Activated naive CD4-positive, alpha-beta T cell treated with anti-CD3 and anti-CD28 coated beads, Interleukin-2, amount 10 ng/mL, durations not matched to agents 7 days and 5 days (primary cell): ENCODE data around the gene NRIP3.
"Not testable (repeated sequence)": the region's sequence is repeated elsewhere in the genome, so short reads cannot be mapped to it uniquely, and the experiment has no call there.

ENCODE experiments used
- CTCF ChIA-PET: fragments of 350-600 bp; sonication (Branson Sonifier 250); formaldehyde crosslinking; loops from one replicate; lab custom pipeline; 2021; ENCODE audit warnings: antibody characterized with exemption; lab: Charles Lee
- DNase-seq: peaks from one replicate; pipeline ENCODE4 v3.0.0-alpha.2; 2020
- H3K27ac Mint-ChIP-seq: one replicate; pipeline ENCODE4 v1.8.0; 2021; ENCODE audit warnings: mild to moderate bottlenecking, moderate library complexity, mixed read lengths
- H3K27me3 Mint-ChIP-seq: one replicate; pipeline ENCODE4 v1.8.0; 2021; ENCODE audit warnings: mild to moderate bottlenecking, mixed read lengths
- H3K36me3 Mint-ChIP-seq: one replicate; pipeline ENCODE4 v1.8.0; 2021; ENCODE audit warnings: mixed read lengths
- H3K4me1 Mint-ChIP-seq: one replicate; pipeline ENCODE4 v1.8.0; 2021; ENCODE audit warnings: mixed read lengths
- H3K4me3 Mint-ChIP-seq: one replicate; pipeline ENCODE4 v1.8.0; 2021; ENCODE audit warnings: mild to moderate bottlenecking, moderate library complexity, mixed read lengths
- H3K9me3 Mint-ChIP-seq: one replicate; pipeline ENCODE4 v1.8.0; 2021; ENCODE audit warnings: mixed read lengths

The NRIP3 gene

GRCh38 chr11:9008011-9008550 lies 4.3 kb upstream of the NRIP3 start:
- Mint-ChIP-seq H3K27ac (no peak overlapping the region), H3K36me3 (no peaks in the 10 kb centered on the region), H3K4me3 (no peak overlapping the region), H3K9me3 (no peaks in the 10 kb centered on the region), H3K4me1 (peaks cover 11% of the 10 kb centered on the region), H3K27me3 (peaks cover 69% of the 10 kb centered on the region)
- CTCF ChIA-PET, result interaction anchor here (1.5 kb wide), 1 partner anchor 52 kb away, joined by 3 read pairs; no protein-coding TSS in a partner anchor
- no peak for DNase-seq

GRCh38 chr11:9005087-9005486 lies 1.3 kb upstream of the NRIP3 start:
- CTCF ChIA-PET, result interaction anchor here (2.7 kb wide), 1 partner anchor 10 kb away, joined by 16 read pairs; no protein-coding TSS in a partner anchor
- H3K36me3 Mint-ChIP-seq, result peaks cover 1% of the 10 kb centered on the region
- no peak overlapping the region for H3K27ac Mint-ChIP-seq
- H3K9me3 Mint-ChIP-seq, result no peaks in the 10 kb centered on the region
- no peak for DNase-seq
- peaks cover 84% of the 10 kb centered on the region for H3K27me3 Mint-ChIP-seq
- H3K4me3 Mint-ChIP-seq, result peak overlapping the region; percentile 39
- H3K4me1 Mint-ChIP-seq, result peaks cover 22% of the 10 kb centered on the region

- Mint-ChIP-seq H3K9me3 (no peaks in the 10 kb centered on the region), H3K4me1 (peaks cover 22% of the 10 kb centered on the region), H3K27me3 (peaks cover 86% of the 10 kb centered on the region), H3K36me3 (peaks cover 1% of the 10 kb centered on the region), H3K27ac (no peak overlapping the region), H3K4me3 (peak overlapping the region; percentile 39)
- CTCF ChIA-PET, result no interaction called here
- peak; percentile 44 for DNase-seq
These were observed 554 bp upstream of the NRIP3 start for GRCh38 chr11:9004183-9004926.

GRCh38 chr11:9002920-9003572 lies 755 bp downstream of the NRIP3 start:
- H3K27ac Mint-ChIP-seq, result no peak overlapping the region
- no peaks in the 10 kb centered on the region for H3K9me3 Mint-ChIP-seq
- H3K36me3 Mint-ChIP-seq, result peaks cover 1% of the 10 kb centered on the region
- H3K27me3 Mint-ChIP-seq, result peaks cover 76% of the 10 kb centered on the region
- peak overlapping the region; percentile 73 for H3K4me3 Mint-ChIP-seq
- H3K4me1 Mint-ChIP-seq, result peaks cover 22% of the 10 kb centered on the region
- CTCF ChIA-PET, result no interaction called here
- no peak for DNase-seq

- DNase-seq, result no peak
- peaks cover 1% of the 10 kb centered on the region for H3K36me3 Mint-ChIP-seq
- peaks cover 22% of the 10 kb centered on the region for H3K4me1 Mint-ChIP-seq
- no peaks in the 10 kb centered on the region for H3K9me3 Mint-ChIP-seq
- no peak overlapping the region for H3K27ac Mint-ChIP-seq
- H3K27me3 Mint-ChIP-seq, result peaks cover 63% of the 10 kb centered on the region
- CTCF ChIA-PET, result no interaction called here
- H3K4me3 Mint-ChIP-seq, result no peak overlapping the region
These were observed 2.1 kb downstream of the NRIP3 start for GRCh38 chr11:9001736-9002135.

GRCh38 chr11:8998017-8998416 lies 5.8 kb downstream of the NRIP3 start:
- Mint-ChIP-seq H3K9me3 (no peaks in the 10 kb centered on the region), H3K27me3 (peaks cover 31% of the 10 kb centered on the region), H3K4me3 (no peak overlapping the region), H3K4me1 (peaks cover 11% of the 10 kb centered on the region), H3K36me3 (peaks cover 1% of the 10 kb centered on the region), H3K27ac (no peak overlapping the region)
- no peak for DNase-seq
- CTCF ChIA-PET, result interaction anchor here (0.8 to 1.5 kb wide), 6 partner anchors 10 to 140 kb away, joined by 3 to 5 read pairs (median 4); no protein-coding TSS in a partner anchor

GRCh38 chr11:8997451-8997850 lies 6.3 kb downstream of the NRIP3 start:
- H3K4me3 Mint-ChIP-seq, result no peak overlapping the region
- CTCF ChIA-PET, result interaction anchor here (0.8 to 1.5 kb wide), 6 partner anchors 9 to 141 kb away, joined by 3 to 5 read pairs (median 4); no protein-coding TSS in a partner anchor
- no peak overlapping the region for H3K27ac Mint-ChIP-seq
- no peaks in the 10 kb centered on the region for H3K9me3 Mint-ChIP-seq
- peaks cover 30% of the 10 kb centered on the region for H3K27me3 Mint-ChIP-seq
- H3K4me1 Mint-ChIP-seq, result peaks cover 6% of the 10 kb centered on the region
- DNase-seq, result no peak
- H3K36me3 Mint-ChIP-seq, result peaks cover 1% of the 10 kb centered on the region

- Mint-ChIP-seq H3K4me3 (no peak overlapping the region), H3K4me1 (peaks cover 5% of the 10 kb centered on the region), H3K27ac (no peak overlapping the region), H3K9me3 (no peaks in the 10 kb centered on the region), H3K27me3 (peaks cover 19% of the 10 kb centered on the region), H3K36me3 (no peaks in the 10 kb centered on the region)
- CTCF ChIA-PET, result interaction anchor here (0.6 kb wide), 1 partner anchor 29 kb away, joined by 3 read pairs; no protein-coding TSS in a partner anchor
- DNase-seq, result no peak
These were observed 14.3 kb downstream of the NRIP3 start for GRCh38 chr11:8989453-8989852.

- CTCF ChIA-PET, result interaction anchor here (1.3 to 1.5 kb wide), 2 partner anchors 9 to 12 kb away, joined by 3 to 5 read pairs; no protein-coding TSS in a partner anchor
- no peak for DNase-seq
- peaks cover 17% of the 10 kb centered on the region for H3K27me3 Mint-ChIP-seq
- H3K36me3 Mint-ChIP-seq, result no peaks in the 10 kb centered on the region
- peaks cover 5% of the 10 kb centered on the region for H3K4me1 Mint-ChIP-seq
- H3K4me3 Mint-ChIP-seq, result no peak overlapping the region
- no peak overlapping the region for H3K27ac Mint-ChIP-seq
- no peaks in the 10 kb centered on the region for H3K9me3 Mint-ChIP-seq
These were observed 15.2 kb downstream of the NRIP3 start for GRCh38 chr11:8988329-8989234.

- H3K36me3 Mint-ChIP-seq, result no peaks in the 10 kb centered on the region
- H3K4me1 Mint-ChIP-seq, result peaks cover 5% of the 10 kb centered on the region
- no peak for DNase-seq
These were observed 16.4 kb downstream of the NRIP3 start for GRCh38 chr11:8987446-8987845.

GRCh38 chr11:8986772-8987171 lies 17.0 kb downstream of the NRIP3 start:
- CTCF ChIA-PET, result interaction anchor here (0.8 to 1.6 kb wide), 4 partner anchors 11 to 520 kb away, joined by 3 to 4 read pairs (median 3); no protein-coding TSS in a partner anchor
- H3K27me3 Mint-ChIP-seq, H3K4me1 Mint-ChIP-seq, DNase-seq, H3K9me3 Mint-ChIP-seq, H3K36me3 Mint-ChIP-seq, H3K4me3 Mint-ChIP-seq, H3K27ac Mint-ChIP-seq: not testable (repeated sequence)

More at GRCh38 chr11:8987446-8987845, 16.4 kb downstream of the NRIP3 start:
- Mint-ChIP-seq H3K9me3 (no peaks in the 10 kb centered on the region), H3K27ac (no peak overlapping the region), H3K27me3 (peaks cover 11% of the 10 kb centered on the region), H3K4me3 (no peak overlapping the region)
- CTCF ChIA-PET, result interaction anchor here (0.8 to 1.6 kb wide), 5 partner anchors 10 to 519 kb away, joined by 3 to 5 read pairs (median 3); no protein-coding TSS in a partner anchor

- H3K4me3 Mint-ChIP-seq, result no peak overlapping the region
These were observed 18.3 kb downstream of the NRIP3 start for GRCh38 chr11:8985462-8985861.

GRCh38 chr11:8983552-8983951 lies 20.2 kb downstream of the NRIP3 start:
- no peak overlapping the region for H3K27ac Mint-ChIP-seq
- H3K9me3 Mint-ChIP-seq, result no peaks in the 10 kb centered on the region
- no peaks in the 10 kb centered on the region for H3K36me3 Mint-ChIP-seq
- peaks cover under 1% of the 10 kb centered on the region for H3K27me3 Mint-ChIP-seq
- H3K4me3 Mint-ChIP-seq, result no peak overlapping the region
- no peak for DNase-seq
- H3K4me1 Mint-ChIP-seq, result peaks cover 5% of the 10 kb centered on the region
- CTCF ChIA-PET, result interaction anchor here (0.6 to 1.9 kb wide), 2 partner anchors 24 to 267 kb away, joined by 4 to 7 read pairs; no protein-coding TSS in a partner anchor

More at GRCh38 chr11:8985462-8985861, 18.3 kb downstream of the NRIP3 start:
- peaks cover 5% of the 10 kb centered on the region for H3K4me1 Mint-ChIP-seq
- H3K9me3 Mint-ChIP-seq, result no peaks in the 10 kb centered on the region
- H3K27ac Mint-ChIP-seq, result no peak overlapping the region
- peaks cover 7% of the 10 kb centered on the region for H3K27me3 Mint-ChIP-seq
- CTCF ChIA-PET, result no interaction called here
- no peaks in the 10 kb centered on the region for H3K36me3 Mint-ChIP-seq
- no peak for DNase-seq
